HL-60 (cell line): Measurements from ENCODE around the gene WBP2.
A peak's percentile ranks its signal among the peaks of the same experiment; 100 is the strongest.
"Not testable (repeated sequence)": the region's sequence is repeated elsewhere in the genome, so short reads cannot be mapped to it uniquely, and the experiment has no call there.

Experiments
- DNase-seq, 2 experiments: peaks; one replicate each; pipeline ENCODE4 v3.0.0-alpha.2; 2010 to 2020; ENCODE audit warnings: low read depth in 1 of 2, low spot score in 1 of 2
- H3K27ac ChIP-seq: fragments of 250-450 bp; sonication (Bioruptor Pico); replicated peaks from 2 replicates; pipeline ENCODE4 v1.5.1; 2020; ENCODE audit warnings: mild to moderate bottlenecking, moderate library complexity
- H3K27me3 ChIP-seq: fragments of 250-450 bp; sonication (Bioruptor Pico); 2 replicates; pipeline ENCODE4 v1.5.1; 2021; ENCODE audit warnings: mild to moderate bottlenecking, moderate library complexity; ENCODE audit not compliant: insufficient read depth, poor library complexity, severe bottlenecking
- H3K4me3 ChIP-seq: replicated peaks from 2 replicates; pipeline ENCODE4 v1.5.1; 2011; ENCODE audit warnings: mild to moderate bottlenecking, control low read depth, low read length; ENCODE audit not compliant: insufficient read depth
- GABPA ChIP-seq: IDR thresholded peaks from 2 replicates; pipeline ENCODE4 v1.6.1; 2012; ENCODE audit warnings: low read depth
- POLR2AphosphoS5 ChIP-seq: IDR thresholded peaks from 2 replicates; pipeline ENCODE4 v1.6.1; 2012; ENCODE audit warnings: low read depth
- SPI1 ChIP-seq: IDR thresholded peaks from 2 replicates; pipeline ENCODE4 v1.6.1; 2012; ENCODE audit warnings: low read depth, mild to moderate bottlenecking, borderline replicate concordance
- TF ChIP-seq, protein P1 (sequence below): IDR thresholded peaks from 2 replicates; pipeline ENCODE4 v1.6.1; 2012; ENCODE audit warnings: low read depth; ENCODE audit not compliant: insufficient replicate concordance
- TF ChIP-seq, protein P2 (sequence below): IDR thresholded peaks from one replicate; pipeline ENCODE4 v1.5.1; 2011; ENCODE audit warnings: low read length, control low read depth, inconsistent platforms; ENCODE audit not compliant: insufficient read depth

WBP2 gene

DNA sequence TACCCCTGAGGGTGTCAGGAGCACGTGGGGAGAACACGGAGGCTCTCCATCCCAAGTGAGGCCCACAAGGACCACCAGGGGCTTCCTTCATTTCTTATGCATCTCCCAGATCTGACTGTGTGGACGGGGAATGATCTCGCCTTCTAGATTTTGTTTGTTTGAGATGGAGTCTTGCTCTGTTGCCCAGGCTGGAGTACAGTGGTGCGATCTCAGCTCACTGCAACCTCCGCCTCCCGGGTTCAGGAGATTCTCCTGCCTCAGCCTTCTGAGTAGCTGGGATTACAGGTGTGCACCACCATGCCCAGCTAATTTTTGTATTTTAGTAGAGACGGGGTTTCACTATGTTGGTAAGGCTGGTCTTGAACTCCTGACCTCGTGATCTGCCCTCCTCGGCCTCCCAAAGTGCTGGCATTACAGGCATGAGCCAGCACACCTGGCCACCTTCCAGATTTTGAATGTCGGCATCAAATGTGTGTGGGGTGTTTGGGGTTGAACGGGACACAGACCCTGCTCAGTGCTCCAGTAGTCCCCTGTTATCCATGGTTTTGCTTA, 13.7 kb upstream of the WBP2 start:
- not testable (repeated sequence) for H3K4me3 ChIP-seq, DNase-seq, H3K27ac ChIP-seq

DNA sequence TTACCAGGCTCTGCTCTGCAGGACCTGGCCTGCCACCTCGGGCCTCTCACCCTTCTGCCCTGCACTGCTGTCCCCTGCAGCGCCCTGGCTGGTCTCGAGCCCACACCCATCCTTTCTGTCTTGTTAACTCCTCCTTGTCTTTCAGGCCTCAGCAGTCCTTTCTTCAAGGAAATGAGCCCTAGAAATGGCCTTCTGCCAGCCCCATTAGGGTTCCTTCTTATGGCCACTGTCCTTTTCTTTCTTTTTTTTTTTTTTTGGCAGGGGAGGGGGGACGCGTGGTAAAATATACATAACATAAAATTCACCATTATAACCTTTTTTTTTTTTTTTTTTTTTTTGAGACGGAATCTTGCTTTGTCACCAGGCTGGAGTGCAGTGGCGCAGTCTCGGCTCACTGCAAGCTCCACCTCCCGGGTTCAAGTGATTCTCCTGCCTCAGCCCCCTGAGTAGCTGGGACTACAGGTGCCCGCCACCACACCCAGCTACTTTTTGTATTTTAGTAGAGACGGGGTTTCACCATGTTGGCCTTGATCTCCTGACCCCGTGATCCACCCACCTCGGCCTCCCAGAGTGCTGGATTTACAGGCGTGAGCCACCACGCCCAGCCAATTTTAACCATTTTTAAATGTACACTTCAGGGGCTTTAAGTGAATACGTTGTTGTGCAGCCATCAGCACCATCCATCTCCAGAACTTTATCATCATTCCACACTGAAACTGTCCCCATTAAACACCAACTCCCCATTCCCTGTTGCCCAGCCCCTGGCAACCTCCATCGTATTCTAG, 10.5 kb upstream of the WBP2 start:
- not testable (repeated sequence) for H3K27ac ChIP-seq, DNase-seq, H3K4me3 ChIP-seq, H3K27me3 ChIP-seq

More for the DNA sequence above, 13.7 kb upstream of the WBP2 start:
- H3K27me3 ChIP-seq = not testable (repeated sequence)

DNA sequence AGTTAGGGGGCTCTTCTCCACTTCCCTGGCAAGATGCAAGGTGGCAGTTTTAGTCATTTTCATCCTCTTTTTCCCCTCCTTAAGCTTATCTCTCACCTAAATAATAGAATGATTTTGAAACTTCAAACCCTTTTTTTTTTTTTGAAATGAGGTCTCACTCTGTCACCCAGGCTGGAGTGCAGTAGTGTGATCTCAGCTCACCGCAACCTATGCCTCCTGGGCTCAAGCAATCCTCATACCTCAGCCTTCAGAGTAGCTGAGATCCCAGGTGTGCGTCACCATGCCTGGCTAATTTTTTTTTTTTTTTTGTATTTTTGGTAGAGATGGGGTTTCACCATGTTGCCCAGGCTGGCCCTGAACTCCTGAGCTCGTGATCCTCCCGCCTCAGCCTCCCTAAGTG, 9.8 kb upstream of the WBP2 start:
- H3K27me3 ChIP-seq, H3K4me3 ChIP-seq, DNase-seq: not testable (repeated sequence)
- H3K27ac ChIP-seq = peak overlapping the region; percentile 73

DNA sequence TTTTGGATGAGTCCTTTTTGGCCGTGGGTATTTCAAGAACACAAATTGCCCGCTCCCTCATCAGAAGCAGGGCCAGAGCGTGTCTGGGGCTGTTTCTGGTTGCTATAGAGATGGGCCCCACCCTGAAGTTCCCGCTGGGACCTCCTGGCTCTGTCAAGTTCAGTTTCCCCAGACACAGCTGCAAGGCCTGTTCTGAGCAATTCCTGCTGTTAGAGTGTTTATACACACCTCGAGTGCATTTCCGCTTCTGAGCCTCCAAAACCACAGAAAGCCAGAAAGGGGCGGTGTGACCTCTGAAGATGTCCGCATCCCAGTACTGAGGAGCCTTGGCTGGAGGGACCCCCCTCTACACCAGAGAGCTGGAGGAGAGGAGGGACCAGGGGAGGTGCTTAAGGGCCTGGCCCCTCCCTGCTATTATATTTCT, 9.3 kb upstream of the WBP2 start:
- Histone ChIP-seq H3K27ac (peak overlapping the region; percentile 73), H3K4me3 (no peak overlapping the region), H3K27me3 (no peaks in the 10 kb centered on the region)
- DNase-seq = peak in 1 of 2 experiments; percentile 84
- TF ChIP-seq SPI1 (peak; percentile 57; the same call in 1 of the 2 replicates), POLR2AphosphoS5 (no peak)

DNA sequence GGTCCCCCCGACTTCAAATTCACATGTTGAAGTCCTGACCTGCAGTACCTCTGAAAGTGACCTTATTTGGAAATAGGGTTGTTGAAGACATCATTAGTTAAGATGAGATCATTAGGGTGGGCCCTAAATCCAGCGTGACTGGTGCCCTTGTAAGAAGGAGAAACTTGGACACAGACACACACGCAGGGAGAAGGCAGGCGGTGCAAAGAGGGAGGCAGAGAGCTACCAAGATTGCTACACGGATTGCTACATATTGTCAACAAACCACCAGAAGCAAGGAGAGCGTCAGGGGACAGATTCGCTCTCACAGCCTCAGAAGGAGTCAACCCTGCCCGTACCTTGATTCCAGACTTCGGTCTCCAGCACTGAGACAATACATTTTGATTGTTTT, 6.8 kb upstream of the WBP2 start:
- H3K27me3 ChIP-seq = no peaks in the 10 kb centered on the region
- peak overlapping the region; percentile 43 for H3K27ac ChIP-seq
- H3K4me3 ChIP-seq = no peak overlapping the region
- TF ChIP-seq, protein P1, sequence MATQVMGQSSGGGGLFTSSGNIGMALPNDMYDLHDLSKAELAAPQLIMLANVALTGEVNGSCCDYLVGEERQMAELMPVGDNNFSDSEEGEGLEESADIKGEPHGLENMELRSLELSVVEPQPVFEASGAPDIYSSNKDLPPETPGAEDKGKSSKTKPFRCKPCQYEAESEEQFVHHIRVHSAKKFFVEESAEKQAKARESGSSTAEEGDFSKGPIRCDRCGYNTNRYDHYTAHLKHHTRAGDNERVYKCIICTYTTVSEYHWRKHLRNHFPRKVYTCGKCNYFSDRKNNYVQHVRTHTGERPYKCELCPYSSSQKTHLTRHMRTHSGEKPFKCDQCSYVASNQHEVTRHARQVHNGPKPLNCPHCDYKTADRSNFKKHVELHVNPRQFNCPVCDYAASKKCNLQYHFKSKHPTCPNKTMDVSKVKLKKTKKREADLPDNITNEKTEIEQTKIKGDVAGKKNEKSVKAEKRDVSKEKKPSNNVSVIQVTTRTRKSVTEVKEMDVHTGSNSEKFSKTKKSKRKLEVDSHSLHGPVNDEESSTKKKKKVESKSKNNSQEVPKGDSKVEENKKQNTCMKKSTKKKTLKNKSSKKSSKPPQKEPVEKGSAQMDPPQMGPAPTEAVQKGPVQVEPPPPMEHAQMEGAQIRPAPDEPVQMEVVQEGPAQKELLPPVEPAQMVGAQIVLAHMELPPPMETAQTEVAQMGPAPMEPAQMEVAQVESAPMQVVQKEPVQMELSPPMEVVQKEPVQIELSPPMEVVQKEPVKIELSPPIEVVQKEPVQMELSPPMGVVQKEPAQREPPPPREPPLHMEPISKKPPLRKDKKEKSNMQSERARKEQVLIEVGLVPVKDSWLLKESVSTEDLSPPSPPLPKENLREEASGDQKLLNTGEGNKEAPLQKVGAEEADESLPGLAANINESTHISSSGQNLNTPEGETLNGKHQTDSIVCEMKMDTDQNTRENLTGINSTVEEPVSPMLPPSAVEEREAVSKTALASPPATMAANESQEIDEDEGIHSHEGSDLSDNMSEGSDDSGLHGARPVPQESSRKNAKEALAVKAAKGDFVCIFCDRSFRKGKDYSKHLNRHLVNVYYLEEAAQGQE = no peak
- TF ChIP-seq, protein P2, sequence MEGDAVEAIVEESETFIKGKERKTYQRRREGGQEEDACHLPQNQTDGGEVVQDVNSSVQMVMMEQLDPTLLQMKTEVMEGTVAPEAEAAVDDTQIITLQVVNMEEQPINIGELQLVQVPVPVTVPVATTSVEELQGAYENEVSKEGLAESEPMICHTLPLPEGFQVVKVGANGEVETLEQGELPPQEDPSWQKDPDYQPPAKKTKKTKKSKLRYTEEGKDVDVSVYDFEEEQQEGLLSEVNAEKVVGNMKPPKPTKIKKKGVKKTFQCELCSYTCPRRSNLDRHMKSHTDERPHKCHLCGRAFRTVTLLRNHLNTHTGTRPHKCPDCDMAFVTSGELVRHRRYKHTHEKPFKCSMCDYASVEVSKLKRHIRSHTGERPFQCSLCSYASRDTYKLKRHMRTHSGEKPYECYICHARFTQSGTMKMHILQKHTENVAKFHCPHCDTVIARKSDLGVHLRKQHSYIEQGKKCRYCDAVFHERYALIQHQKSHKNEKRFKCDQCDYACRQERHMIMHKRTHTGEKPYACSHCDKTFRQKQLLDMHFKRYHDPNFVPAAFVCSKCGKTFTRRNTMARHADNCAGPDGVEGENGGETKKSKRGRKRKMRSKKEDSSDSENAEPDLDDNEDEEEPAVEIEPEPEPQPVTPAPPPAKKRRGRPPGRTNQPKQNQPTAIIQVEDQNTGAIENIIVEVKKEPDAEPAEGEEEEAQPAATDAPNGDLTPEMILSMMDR = no peak
- no peak for TF ChIP-seq POLR2AphosphoS5
- no peak for TF ChIP-seq GABPA
- TF ChIP-seq SPI1 = no peak
- peak in 1 of 2 experiments; percentile 70 for DNase-seq

DNA sequence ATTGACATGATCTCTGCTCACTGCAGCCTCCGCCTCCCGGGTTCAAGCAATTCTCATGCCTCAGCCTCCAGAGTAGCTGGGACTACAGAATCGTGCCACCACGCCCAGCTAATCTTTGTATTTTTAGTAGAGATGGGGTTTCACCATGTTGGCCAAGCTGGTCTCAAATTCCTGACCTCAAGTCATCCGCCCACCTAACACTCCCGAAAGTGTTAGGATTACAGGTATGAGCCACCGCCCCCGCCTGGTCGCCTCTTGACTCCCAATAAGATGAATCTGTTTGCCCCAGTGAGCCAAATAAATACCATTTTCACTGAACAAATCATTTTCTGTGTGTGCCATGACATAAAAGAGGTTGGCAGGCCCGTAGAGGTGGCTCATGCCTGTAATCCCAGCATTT, 4.2 kb upstream of the WBP2 start:
- H3K27ac ChIP-seq = peak overlapping the region; percentile 90
- H3K27me3 ChIP-seq, DNase-seq, H3K4me3 ChIP-seq: not testable (repeated sequence)

DNA sequence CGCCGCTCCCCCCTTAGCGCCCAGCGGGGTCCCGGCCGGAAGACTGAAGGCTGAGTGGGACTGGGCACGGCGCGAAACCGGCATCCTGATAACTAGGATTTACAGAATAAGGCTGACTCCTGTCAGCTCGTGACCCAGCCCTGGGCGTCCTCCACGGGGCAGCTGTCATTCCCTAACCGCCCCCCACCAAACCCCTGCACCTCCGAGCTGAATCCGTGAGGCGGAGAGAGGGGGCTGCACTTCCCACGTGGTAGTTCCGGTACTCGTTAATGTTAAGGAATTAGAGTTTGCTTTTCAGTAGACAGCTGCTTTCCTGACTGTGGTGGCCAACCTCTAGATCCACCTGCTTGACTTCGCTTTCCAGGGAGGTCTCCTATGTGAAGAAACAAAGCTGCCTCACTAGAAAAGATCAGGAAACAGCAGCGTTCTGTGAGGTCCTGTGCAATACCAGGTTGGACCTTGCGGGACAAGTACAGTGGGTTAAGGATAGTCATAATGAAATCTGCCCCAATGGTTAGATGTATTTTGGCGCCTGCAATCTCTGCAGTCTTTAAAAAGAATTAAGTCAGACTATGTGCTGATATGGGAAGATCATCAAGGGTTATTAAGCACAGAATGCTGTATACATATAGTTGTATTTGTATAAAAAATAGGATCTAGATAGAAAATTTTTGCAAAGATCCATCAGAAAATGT, 1.1 kb upstream of the WBP2 start:
- H3K27me3 ChIP-seq = no peaks in the 10 kb centered on the region
- H3K4me3 ChIP-seq = peak overlapping the region; percentile 78
- H3K27ac ChIP-seq = peak overlapping the region; percentile 92
- TF ChIP-seq, protein P1 = no peak
- TF ChIP-seq GABPA (no peak), SPI1 (no peak), POLR2AphosphoS5 (0 out of 2 replicates have a peak, but pooled peaks have one; percentile 7)
- no peak for DNase-seq
